Adrenal gland (tissue), 12 donors: ENCODE results near the gene CTDSPL. TPM values are rescaled to one million over a fixed set of nuclear protein-coding genes. Genes with fewer than 3 reads are reported as not detected.

Experiments used
- DNase-seq, 7 donors: peaks; one replicate each; pipeline ENCODE4 v3.0.0-alpha.2; 2019 to 2020
- H3K27ac ChIP-seq, 5 donors: fragments of 200-600 bp; sonication (generic) in 4 of 5; 1 replicate in 3 of 5; 2 replicates in 2 of 5; pipeline versions ENCODE4 v1.5.1 to v1.8.0; 2016 to 2020; ENCODE audit warnings: mild to moderate bottlenecking in 1 of 5
- H3K27me3 ChIP-seq: fragments of 200-600 bp; 2 replicates; pipeline ENCODE4 v1.8.0; 2021
- H3K36me3 ChIP-seq, 2 donors: fragments of 200-600 bp; replicated peaks in 1 of 2; 1 replicate in 1 of 2; 2 replicates in 1 of 2; pipeline versions ENCODE4 v1.5.1 to v1.8.0; 2018 to 2022
- H3K4me1 ChIP-seq, 2 donors: fragments of 200-600 bp; replicated peaks in 1 of 2; 1 replicate in 1 of 2; 2 replicates in 1 of 2; pipeline versions ENCODE4 v1.5.1 to v1.8.0; 2018 to 2021
- H3K4me3 ChIP-seq, 4 donors: fragments of 200-600 bp; sonication (generic) in 3 of 4; one replicate each; pipeline ENCODE4 v1.5.1; 2016 to 2018
- H3K9me3 ChIP-seq, 3 donors: fragments of 200-600 bp; sonication (generic) in 1 of 3; replicated peaks in 1 of 3; 1 replicate in 2 of 3; 2 replicates in 1 of 3; pipeline versions ENCODE4 v1.5.1 to v1.8.0; 2016 to 2021
- POLR2A ChIP-seq, 2 donors: fragments of 450-650 bp; IDR thresholded peaks; one replicate each; pipeline ENCODE4 v1.6.1; 2017; ENCODE audit warnings: antibody characterized with exemption in 2 of 2, mild to moderate bottlenecking in 2 of 2, moderate library complexity in 1 of 2
- whole genome bisulfite sequencing, 4 donors: extraction: QIAGEN DNeasy Blood & Tissue Kit in 2 of 4; methylation state at CpG; one replicate each; pipeline versions ENCODE4 v1.1.5 to v1.1.7; 2013 to 2017; 5-methylcytosine and 5-hydroxymethylcytosine counted together
- intact Hi-C, 2 donors: fragments of 100-400 bp; cut with DNase I; formaldehyde crosslinking; loops; one replicate each; pipeline versions ENCODE4 v1.14.1 to v1.15.0; 2022 to 2023
- polyA plus RNA-seq, 3 donors: library from polyadenylated mRNA; stranded (reverse); fragments of 200-250 nt in 2 of 3; fragments of 350-450 nt in 1 of 3; fragmentation: Illumina TruSeq in 1 of 3; extraction: RNeasy Lipid Tissue Mini Kit (QIAGEN cat#74804) in 1 of 3; gene quantifications; one replicate each; pipeline ENCODE4 v1.2.3, GENCODE V29; 2013 to 2014
- total RNA-seq, 9 donors: library from RNA; depleted of rRNA in 4 of 9; stranded (reverse); fragments of >200 nt in 4 of 9; fragments of 120-200 nt in 1 of 9; fragmentation: NEBNext Ultra II Directional in 1 of 9; extraction: Animal tissue kit (Norgen Biotek cat#: 25700) in 1 of 9; gene quantifications; one replicate each; pipeline versions ENCODE4 v1.1.0 to v1.2.4, GENCODE V29; 2013 to 2023
- TF ChIP-seq, protein P1 (sequence below), 6 experiments: fragments of 450-650 bp in 4 of 6; fragments of 200-600 bp in 2 of 6; sonication (generic) in 1 of 6; IDR thresholded peaks; 1 replicate in 5 of 6; 2 replicates in 1 of 6; pipeline versions ENCODE4 v1.5.1 to v1.8.0; 2016 to 2021; ENCODE audit warnings: antibody characterized with exemption in 6 of 6, mild to moderate bottlenecking in 2 of 6, moderate library complexity in 1 of 6
- donor health status: healthy with polysubstance abuse.
- donor health status: Bipolar disorder and iron deficiency.
- donor health status: DM: yes; HTN: yes; CAD: no.
- donor health status: DM: no; HTN: no; CAD: no.
- donor health status: DM: no; HTN: no; CAD: no.
- donor health status: DM: yes; HTN: yes; CAD: no.

Gene CTDSPL
- total and polyA plus RNA-seq, 12 donors: 6.4 to 27.7 (median 16.0) TPM

DNA sequence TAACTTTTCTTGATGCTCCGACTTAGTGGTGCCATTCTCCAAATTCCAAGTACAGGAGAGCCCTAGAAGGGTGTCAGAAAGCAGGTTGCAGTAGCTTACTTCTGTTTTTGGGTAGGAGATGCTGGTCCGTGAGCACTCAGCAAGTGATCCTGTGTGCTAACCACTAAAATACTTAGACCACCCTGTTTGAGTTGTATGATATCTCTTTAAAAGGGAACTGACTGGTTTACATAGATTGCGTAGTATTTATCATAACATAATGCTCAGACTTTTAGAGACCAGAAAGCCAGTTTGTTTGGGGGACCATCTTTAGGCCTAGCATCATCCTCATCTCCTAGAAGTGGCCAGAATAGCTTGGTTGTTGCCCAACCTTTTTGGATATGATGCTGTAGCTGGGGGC lies 26.7 kb downstream of the CTDSPL start:
- TF ChIP-seq POLR2A (IDR thresholded peaks at IDR 0.05): no peak
- TF ChIP-seq, protein P1, sequence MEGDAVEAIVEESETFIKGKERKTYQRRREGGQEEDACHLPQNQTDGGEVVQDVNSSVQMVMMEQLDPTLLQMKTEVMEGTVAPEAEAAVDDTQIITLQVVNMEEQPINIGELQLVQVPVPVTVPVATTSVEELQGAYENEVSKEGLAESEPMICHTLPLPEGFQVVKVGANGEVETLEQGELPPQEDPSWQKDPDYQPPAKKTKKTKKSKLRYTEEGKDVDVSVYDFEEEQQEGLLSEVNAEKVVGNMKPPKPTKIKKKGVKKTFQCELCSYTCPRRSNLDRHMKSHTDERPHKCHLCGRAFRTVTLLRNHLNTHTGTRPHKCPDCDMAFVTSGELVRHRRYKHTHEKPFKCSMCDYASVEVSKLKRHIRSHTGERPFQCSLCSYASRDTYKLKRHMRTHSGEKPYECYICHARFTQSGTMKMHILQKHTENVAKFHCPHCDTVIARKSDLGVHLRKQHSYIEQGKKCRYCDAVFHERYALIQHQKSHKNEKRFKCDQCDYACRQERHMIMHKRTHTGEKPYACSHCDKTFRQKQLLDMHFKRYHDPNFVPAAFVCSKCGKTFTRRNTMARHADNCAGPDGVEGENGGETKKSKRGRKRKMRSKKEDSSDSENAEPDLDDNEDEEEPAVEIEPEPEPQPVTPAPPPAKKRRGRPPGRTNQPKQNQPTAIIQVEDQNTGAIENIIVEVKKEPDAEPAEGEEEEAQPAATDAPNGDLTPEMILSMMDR (IDR thresholded peaks at IDR 0.05): no peak
- no peak for DNase-seq
- WGBS, 4 donors: 85 to 95% (median 87%) methylated on average over 3 of the region's 3 CpGs
- H3K9me3 ChIP-seq: no peaks in the 10 kb centered on the region
- no peak overlapping the region for H3K27ac ChIP-seq
- no peak overlapping the region for H3K4me3 ChIP-seq
- no peaks in the 10 kb centered on the region for H3K27me3 ChIP-seq
- H3K36me3 ChIP-seq: no peaks in the 10 kb centered on the region
- peaks cover 9 to 42% of the 10 kb centered on the region in 2 donors for H3K4me1 ChIP-seq
- intact Hi-C loops: no loop called here

DNA sequence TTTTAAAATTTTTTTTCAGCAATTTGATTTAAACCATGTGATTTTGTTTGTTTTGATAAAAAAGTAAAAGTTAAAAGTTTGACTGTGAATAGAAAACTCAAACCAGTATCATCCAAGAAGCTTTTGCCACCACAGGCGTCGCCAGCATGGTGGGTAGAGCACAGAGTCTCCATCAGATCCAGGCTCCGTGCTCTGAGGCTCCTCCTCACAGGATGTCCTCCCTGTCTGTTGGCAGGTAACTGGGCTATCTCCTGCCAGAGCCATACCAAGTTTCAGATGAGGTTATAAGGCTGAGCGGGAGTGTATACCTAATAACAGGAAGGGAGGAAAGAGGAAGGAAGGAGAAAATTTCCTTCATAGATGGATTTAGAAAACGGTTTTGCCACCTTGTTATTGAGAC lies 28.8 kb downstream of the CTDSPL start:
- intact Hi-C loops: no loop called here
- Histone ChIP-seq H3K36me3 (no peaks in the 10 kb centered on the region), H3K27me3 (no peaks in the 10 kb centered on the region), H3K4me1 (peaks cover 9 to 41% of the 10 kb centered on the region in 2 donors), H3K4me3 (no peak overlapping the region), H3K27ac (no peak overlapping the region), H3K9me3 (no peaks in the 10 kb centered on the region)
- 71 to 90% (median 76%) methylated on average over 5 of the region's 5 CpGs for WGBS, 4 donors
- DNase-seq: no peak
- no peak for TF ChIP-seq POLR2A (IDR thresholded peaks at IDR 0.05)
- TF ChIP-seq, protein P1 (IDR thresholded peaks at IDR 0.05): no peak

DNA sequence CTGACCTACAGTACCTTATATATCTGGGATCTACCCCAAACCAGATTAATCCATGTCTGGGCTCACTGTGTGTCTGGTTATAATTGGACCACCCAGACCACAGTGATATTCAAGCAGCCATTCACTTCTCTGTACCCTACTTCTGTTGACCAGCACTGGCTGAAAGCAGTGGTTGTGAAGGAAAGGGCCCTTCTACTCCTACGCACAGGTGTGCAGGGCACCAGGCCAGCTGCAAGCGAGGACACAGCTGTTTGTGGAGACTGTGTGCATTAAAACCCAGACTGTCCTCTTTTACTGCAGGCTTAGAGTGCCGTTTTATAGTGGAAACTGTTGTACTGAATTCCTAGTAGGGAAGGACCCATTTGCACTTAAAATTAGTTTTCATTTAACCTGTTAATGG lies 29.5 kb downstream of the CTDSPL start:
- Histone ChIP-seq H3K27ac (no peak overlapping the region), H3K36me3 (no peaks in the 10 kb centered on the region), H3K4me3 (no peak overlapping the region), H3K4me1 (peaks cover 9 to 35% of the 10 kb centered on the region in 2 donors), H3K9me3 (no peaks in the 10 kb centered on the region), H3K27me3 (no peaks in the 10 kb centered on the region)
- intact Hi-C loops: no loop called here
- no peak for DNase-seq
- 68 to 76% (median 72%) methylated on average over 3 of the region's 3 CpGs for WGBS, 4 donors
- TF ChIP-seq, protein P1 (IDR thresholded peaks at IDR 0.05): no peak
- no peak for TF ChIP-seq POLR2A (IDR thresholded peaks at IDR 0.05)

DNA sequence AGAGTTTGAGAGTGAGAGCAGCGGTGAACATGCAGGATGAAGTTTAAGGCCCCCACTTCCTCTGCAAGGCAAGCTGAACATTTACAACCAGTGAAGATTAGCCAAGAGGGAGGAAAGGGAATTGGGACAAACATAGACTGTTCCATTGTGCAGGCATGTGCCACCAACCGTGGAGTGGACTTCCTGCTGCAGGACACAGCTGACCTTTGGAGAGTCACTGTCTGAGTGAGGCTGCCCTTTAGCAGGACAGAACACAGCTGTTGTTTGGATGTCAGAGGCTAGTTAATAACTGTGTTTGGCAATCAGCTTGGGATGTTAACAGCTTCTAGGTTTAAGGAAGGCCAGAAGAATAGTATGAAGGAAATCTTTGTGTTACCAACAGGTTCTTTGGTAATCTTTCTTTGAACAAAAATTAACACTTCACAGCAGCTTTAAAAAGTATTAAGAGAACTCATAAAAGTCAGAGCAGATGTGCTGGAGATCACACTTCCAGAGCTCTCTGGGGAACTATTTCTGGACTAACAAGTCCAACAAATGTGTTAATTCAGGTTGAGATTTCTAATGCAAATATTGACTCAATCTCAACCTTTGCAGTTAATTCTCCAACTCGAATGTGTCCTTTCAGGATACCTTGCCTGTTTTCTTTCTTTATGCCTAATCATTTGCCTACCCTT lies 31.4 kb downstream of the CTDSPL start:
- 34 to 52% (median 44%) methylated on average over 3 of the region's 3 CpGs for WGBS, 4 donors

More for the DNA sequence above, 31.4 kb downstream of the CTDSPL start:
- TF ChIP-seq, protein P1 (IDR thresholded peaks at IDR 0.05): no peak
- TF ChIP-seq POLR2A (IDR thresholded peaks at IDR 0.05): no peak
- H3K27me3 ChIP-seq: no peaks in the 10 kb centered on the region
- peak; percentile 33 to 85 (median 66) for DNase-seq
- H3K9me3 ChIP-seq: no peaks in the 10 kb centered on the region
- intact Hi-C loops: no loop called here
- H3K4me3 ChIP-seq: no peak overlapping the region
- peaks cover 9 to 35% of the 10 kb centered on the region in 2 donors for H3K4me1 ChIP-seq
- H3K36me3 ChIP-seq: no peaks in the 10 kb centered on the region
- H3K27ac ChIP-seq: peak overlapping the region in 3 of 5 donors; percentile 31 to 59 (median 50)
